HepG2 (cell line): ENCODE data around the gene MSMB. TPM values are rescaled to one million over a fixed set of nuclear protein-coding genes. Genes with fewer than 3 reads are reported as not detected.

Source experiments
- BHLHE40 ChIP-seq: IDR thresholded peaks from 2 replicates; pipeline ENCODE4 v1.6.1; 2011; ENCODE audit warnings: low read length, improper control_type of control experiment
- ESRRA ChIP-seq: sonication (generic); formaldehyde crosslinking; IDR thresholded peaks from 2 replicates; pipeline ENCODE4 v1.5.1; 2020; ENCODE audit warnings: mild to moderate bottlenecking, low read depth, missing genetic modification reagents
- NR2C2 ChIP-seq: sonication (generic); formaldehyde crosslinking; IDR thresholded peaks from 2 replicates; pipeline ENCODE4 v1.4.0; 2020; ENCODE audit warnings: missing genetic modification reagents, mild to moderate bottlenecking, moderate library complexity, borderline replicate concordance
- PHF21A ChIP-seq: sonication (generic); formaldehyde crosslinking; IDR thresholded peaks from 2 replicates; pipeline ENCODE4 v1.5.0; 2020; ENCODE audit warnings: mild to moderate bottlenecking, missing genetic modification reagents
- SMAD3 ChIP-seq: sonication (generic); formaldehyde crosslinking; IDR thresholded peaks from 2 replicates; pipeline ENCODE4 v1.4.0; 2020; ENCODE audit warnings: missing genetic modification reagents
- TEAD3 ChIP-seq: optimal IDR thresholded peaks from 2 replicates; pipeline ENCODE3; 2016; ENCODE audit warnings: borderline replicate concordance
- THYN1 ChIP-seq: sonication (generic); formaldehyde crosslinking; IDR thresholded peaks from 2 replicates; pipeline ENCODE4 v1.8.1; 2023; ENCODE audit warnings: low read depth, mild to moderate bottlenecking, moderate library complexity, missing genetic modification reagents, borderline replicate concordance
- TOPORS ChIP-seq: sonication (generic); formaldehyde crosslinking; IDR thresholded peaks from 2 replicates; pipeline ENCODE4 v1.8.0; 2023; ENCODE audit warnings: mild to moderate bottlenecking, missing genetic modification reagents
- ZFP62 ChIP-seq: sonication (generic); formaldehyde crosslinking; IDR thresholded peaks from 2 replicates; pipeline ENCODE4 v1.4.0; 2020; ENCODE audit warnings: missing genetic modification reagents
- ZNF543 ChIP-seq: sonication (generic); formaldehyde crosslinking; IDR thresholded peaks from 2 replicates; pipeline ENCODE4 v1.4.0; 2020; ENCODE audit warnings: mild to moderate bottlenecking, missing genetic modification reagents
- polyA plus RNA-seq, 8 experiments: library from polyadenylated mRNA; depleted of rRNA in 3 of 8; stranded (reverse) in 7 of 8; unstranded in 1 of 8; fragments of >200 nt; fragmentation: Illumina TruSeq in 4 of 8; extraction: Trizol in 4 of 8; gene quantifications; 2 replicates each; pipeline versions ENCODE4 v1.2.1 to v1.2.3, GENCODE V29; 2011 to 2016; ENCODE audit warnings: low read depth in 4 of 8, missing spikeins in 1 of 8, mixed read lengths in 1 of 8; ENCODE audit not compliant: insufficient read depth in 1 of 8
- total RNA-seq, 5 experiments: library from RNA; depleted of rRNA; stranded (reverse); fragments of >200 nt; fragmentation: Illumina TruSeq; extraction: Trizol; gene quantifications; 2 replicates each; pipeline ENCODE4 v1.2.3, GENCODE V29; 2016; ENCODE audit warnings: low read depth in 1 of 5
- TF ChIP-seq, protein P1 (sequence below), 2 experiments: sonication (generic) in 1 of 2; formaldehyde crosslinking in 1 of 2; IDR thresholded peaks; 2 replicates each; pipeline versions ENCODE4 v1.5.1 to v1.6.1; 2011 to 2020; ENCODE audit warnings: borderline replicate concordance in 1 of 2, low read depth in 1 of 2, low read length in 1 of 2, mild to moderate bottlenecking in 1 of 2, missing genetic modification reagents in 1 of 2, moderate library complexity in 1 of 2
- TF ChIP-seq, protein P2 (sequence below): sonication (generic); formaldehyde crosslinking; IDR thresholded peaks from 2 replicates; pipeline ENCODE4 v1.4.0; 2020; ENCODE audit warnings: missing genetic modification reagents
- TF ChIP-seq, protein P3 (sequence below): sonication (generic); formaldehyde crosslinking; IDR thresholded peaks from 2 replicates; pipeline ENCODE4 v1.5.0; 2020; ENCODE audit warnings: mild to moderate bottlenecking, missing genetic modification reagents, borderline replicate concordance
- TF ChIP-seq, protein P4 (sequence below): sonication (generic); formaldehyde crosslinking; IDR thresholded peaks from 2 replicates; pipeline ENCODE4 v1.5.0; 2020; ENCODE audit warnings: mild to moderate bottlenecking, missing genetic modification reagents, moderate library complexity

Gene MSMB
- total and polyA plus RNA-seq, 2 of the 13 experiments (the other 11 are each of a cell fraction or from before 2014, with no cell fraction given): 0.84 TPM; not detected in 1

DNA sequence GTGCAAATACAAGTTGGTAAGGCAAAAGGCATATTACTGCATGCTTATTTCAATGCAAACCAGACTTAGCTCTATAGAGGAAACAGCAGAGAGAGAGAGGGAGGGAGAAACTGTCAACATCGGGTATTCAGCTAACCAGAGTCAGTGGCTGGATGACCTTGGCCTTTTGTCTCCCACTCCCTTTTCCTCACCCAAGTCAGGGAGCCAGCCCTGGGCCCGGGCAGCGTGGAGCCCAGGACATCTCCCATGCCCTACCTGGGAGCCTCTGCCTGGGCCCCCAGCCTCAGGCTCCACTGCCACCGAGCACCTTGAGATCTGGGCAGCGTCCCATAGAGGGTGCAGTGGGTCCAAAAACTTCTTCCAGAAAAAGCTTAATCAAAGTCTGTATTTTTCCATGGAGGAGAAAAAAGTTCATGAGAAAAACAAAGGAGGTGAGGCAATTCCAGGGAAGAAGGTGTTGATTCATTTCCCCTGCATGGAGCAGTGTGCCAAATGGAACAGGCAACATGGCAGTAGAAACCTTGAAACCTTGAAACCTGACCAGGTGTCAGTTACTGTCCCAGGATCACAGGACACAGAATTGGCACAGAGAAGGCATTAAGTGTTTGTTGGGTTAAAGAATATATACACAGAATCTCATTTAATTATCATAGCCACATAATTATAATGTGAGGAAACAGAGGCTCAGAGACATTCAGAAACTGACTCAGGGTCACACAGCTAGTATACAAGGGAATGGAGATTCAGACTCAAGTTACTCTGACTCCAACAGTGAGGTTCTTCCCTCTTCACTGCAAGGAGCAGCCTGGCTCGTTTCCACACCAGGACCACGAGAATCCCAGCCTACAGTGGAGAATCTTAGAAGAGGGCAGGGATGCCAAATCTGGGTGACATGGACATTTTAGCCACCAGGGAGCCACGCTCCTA, 9.9 kb downstream of the MSMB start (continued):
- TF ChIP-seq, protein P1, sequence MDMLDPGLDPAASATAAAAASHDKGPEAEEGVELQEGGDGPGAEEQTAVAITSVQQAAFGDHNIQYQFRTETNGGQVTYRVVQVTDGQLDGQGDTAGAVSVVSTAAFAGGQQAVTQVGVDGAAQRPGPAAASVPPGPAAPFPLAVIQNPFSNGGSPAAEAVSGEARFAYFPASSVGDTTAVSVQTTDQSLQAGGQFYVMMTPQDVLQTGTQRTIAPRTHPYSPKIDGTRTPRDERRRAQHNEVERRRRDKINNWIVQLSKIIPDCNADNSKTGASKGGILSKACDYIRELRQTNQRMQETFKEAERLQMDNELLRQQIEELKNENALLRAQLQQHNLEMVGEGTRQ (IDR thresholded peaks at IDR 0.05; ENCODE audit: low read depth, low read length): no peak
- TF ChIP-seq, protein P1 (CRISPR knock-in tag; IDR thresholded peaks at IDR 0.05; ENCODE audit: borderline replicate concordance): no peak
- TF ChIP-seq BHLHE40 (no peak), ZNF543 (CRISPR knock-in tag) (no peak), PHF21A (CRISPR knock-in tag) (peak; percentile 82), SMAD3 (CRISPR knock-in tag) (peak; percentile 55; the same call in 1 of the 2 replicates), THYN1 (no peak), TEAD3 (CRISPR knock-in tag) (peak; percentile 54), ZFP62 (CRISPR knock-in tag) (no peak), ESRRA (peak; percentile 89), TOPORS (CRISPR knock-in tag) (no peak), NR2C2 (CRISPR knock-in tag) (no peak)
- TF ChIP-seq, protein P2, sequence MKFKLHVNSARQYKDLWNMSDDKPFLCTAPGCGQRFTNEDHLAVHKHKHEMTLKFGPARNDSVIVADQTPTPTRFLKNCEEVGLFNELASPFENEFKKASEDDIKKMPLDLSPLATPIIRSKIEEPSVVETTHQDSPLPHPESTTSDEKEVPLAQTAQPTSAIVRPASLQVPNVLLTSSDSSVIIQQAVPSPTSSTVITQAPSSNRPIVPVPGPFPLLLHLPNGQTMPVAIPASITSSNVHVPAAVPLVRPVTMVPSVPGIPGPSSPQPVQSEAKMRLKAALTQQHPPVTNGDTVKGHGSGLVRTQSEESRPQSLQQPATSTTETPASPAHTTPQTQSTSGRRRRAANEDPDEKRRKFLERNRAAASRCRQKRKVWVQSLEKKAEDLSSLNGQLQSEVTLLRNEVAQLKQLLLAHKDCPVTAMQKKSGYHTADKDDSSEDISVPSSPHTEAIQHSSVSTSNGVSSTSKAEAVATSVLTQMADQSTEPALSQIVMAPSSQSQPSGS (CRISPR knock-in tag): no peak; the same call in none of the 2 replicates
- TF ChIP-seq, protein P3, sequence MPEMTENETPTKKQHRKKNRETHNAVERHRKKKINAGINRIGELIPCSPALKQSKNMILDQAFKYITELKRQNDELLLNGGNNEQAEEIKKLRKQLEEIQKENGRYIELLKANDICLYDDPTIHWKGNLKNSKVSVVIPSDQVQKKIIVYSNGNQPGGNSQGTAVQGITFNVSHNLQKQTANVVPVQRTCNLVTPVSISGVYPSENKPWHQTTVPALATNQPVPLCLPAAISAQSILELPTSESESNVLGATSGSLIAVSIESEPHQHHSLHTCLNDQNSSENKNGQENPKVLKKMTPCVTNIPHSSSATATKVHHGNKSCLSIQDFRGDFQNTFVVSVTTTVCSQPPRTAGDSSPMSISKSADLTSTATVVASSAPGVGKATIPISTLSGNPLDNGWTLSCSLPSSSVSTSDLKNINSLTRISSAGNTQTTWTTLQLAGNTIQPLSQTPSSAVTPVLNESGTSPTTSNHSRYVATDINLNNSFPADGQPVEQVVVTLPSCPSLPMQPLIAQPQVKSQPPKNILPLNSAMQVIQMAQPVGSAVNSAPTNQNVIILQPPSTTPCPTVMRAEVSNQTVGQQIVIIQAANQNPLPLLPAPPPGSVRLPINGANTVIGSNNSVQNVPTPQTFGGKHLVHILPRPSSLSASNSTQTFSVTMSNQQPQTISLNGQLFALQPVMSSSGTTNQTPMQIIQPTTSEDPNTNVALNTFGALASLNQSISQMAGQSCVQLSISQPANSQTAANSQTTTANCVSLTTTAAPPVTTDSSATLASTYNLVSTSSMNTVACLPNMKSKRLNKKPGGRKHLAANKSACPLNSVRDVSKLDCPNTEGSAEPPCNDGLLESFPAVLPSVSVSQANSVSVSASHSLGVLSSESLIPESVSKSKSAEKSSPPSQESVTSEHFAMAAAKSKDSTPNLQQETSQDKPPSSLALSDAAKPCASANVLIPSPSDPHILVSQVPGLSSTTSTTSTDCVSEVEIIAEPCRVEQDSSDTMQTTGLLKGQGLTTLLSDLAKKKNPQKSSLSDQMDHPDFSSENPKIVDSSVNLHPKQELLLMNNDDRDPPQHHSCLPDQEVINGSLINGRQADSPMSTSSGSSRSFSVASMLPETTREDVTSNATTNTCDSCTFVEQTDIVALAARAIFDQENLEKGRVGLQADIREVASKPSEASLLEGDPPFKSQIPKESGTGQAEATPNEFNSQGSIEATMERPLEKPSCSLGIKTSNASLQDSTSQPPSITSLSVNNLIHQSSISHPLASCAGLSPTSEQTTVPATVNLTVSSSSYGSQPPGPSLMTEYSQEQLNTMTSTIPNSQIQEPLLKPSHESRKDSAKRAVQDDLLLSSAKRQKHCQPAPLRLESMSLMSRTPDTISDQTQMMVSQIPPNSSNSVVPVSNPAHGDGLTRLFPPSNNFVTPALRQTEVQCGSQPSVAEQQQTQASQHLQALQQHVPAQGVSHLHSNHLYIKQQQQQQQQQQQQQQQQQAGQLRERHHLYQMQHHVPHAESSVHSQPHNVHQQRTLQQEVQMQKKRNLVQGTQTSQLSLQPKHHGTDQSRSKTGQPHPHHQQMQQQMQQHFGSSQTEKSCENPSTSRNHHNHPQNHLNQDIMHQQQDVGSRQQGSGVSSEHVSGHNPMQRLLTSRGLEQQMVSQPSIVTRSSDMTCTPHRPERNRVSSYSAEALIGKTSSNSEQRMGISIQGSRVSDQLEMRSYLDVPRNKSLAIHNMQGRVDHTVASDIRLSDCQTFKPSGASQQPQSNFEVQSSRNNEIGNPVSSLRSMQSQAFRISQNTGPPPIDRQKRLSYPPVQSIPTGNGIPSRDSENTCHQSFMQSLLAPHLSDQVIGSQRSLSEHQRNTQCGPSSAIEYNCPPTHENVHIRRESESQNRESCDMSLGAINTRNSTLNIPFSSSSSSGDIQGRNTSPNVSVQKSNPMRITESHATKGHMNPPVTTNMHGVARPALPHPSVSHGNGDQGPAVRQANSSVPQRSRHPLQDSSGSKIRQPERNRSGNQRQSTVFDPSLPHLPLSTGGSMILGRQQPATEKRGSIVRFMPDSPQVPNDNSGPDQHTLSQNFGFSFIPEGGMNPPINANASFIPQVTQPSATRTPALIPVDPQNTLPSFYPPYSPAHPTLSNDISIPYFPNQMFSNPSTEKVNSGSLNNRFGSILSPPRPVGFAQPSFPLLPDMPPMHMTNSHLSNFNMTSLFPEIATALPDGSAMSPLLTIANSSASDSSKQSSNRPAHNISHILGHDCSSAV (CRISPR knock-in tag): no peak
- TF ChIP-seq, protein P4, sequence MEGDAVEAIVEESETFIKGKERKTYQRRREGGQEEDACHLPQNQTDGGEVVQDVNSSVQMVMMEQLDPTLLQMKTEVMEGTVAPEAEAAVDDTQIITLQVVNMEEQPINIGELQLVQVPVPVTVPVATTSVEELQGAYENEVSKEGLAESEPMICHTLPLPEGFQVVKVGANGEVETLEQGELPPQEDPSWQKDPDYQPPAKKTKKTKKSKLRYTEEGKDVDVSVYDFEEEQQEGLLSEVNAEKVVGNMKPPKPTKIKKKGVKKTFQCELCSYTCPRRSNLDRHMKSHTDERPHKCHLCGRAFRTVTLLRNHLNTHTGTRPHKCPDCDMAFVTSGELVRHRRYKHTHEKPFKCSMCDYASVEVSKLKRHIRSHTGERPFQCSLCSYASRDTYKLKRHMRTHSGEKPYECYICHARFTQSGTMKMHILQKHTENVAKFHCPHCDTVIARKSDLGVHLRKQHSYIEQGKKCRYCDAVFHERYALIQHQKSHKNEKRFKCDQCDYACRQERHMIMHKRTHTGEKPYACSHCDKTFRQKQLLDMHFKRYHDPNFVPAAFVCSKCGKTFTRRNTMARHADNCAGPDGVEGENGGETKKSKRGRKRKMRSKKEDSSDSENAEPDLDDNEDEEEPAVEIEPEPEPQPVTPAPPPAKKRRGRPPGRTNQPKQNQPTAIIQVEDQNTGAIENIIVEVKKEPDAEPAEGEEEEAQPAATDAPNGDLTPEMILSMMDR (CRISPR knock-in tag): peak; percentile 51
